Putamen (tissue), 1 donor: Measurements from ENCODE around the gene ARHGEF18.
"Not testable (repeated sequence)": the region's sequence is repeated elsewhere in the genome, so short reads cannot be mapped to it uniquely, and the experiment has no call there.

Source experiments
- DNase-seq: peaks from one replicate; pipeline ENCODE4 v3.0.0-alpha.2; 2016; ENCODE audit warnings: low spot score

ARHGEF18 gene

GRCh38 chr19:7348587-7349230 lies at the start of gene ARHGEF18:
Gene ARHGEF18 (plus strand): TSS chr19:7348937. CDS start chr19:7362891, 13,954 bp downstream.
- no peak for DNase-seq

GRCh38 chr19:7301525-7301924 lies 47.2 kb upstream of the ARHGEF18 start:
- DNase-seq, result no peak

GRCh38 chr19:7303470-7303869 lies 45.3 kb upstream of the ARHGEF18 start:
- DNase-seq, result no peak

GRCh38 chr19:7304200-7304599 lies 44.5 kb upstream of the ARHGEF18 start:
- DNase-seq, result no peak

- DNase-seq, result no peak
These were observed 41.0 kb upstream of the ARHGEF18 start for GRCh38 chr19:7307590-7308218.

- not testable (repeated sequence) for DNase-seq
These were observed 40.4 kb upstream of the ARHGEF18 start for GRCh38 chr19:7308327-7308726.

GRCh38 chr19:7311911-7312310 lies 36.8 kb upstream of the ARHGEF18 start:
- DNase-seq, result no peak

GRCh38 chr19:7312816-7313215 lies 35.9 kb upstream of the ARHGEF18 start:
- no peak for DNase-seq

GRCh38 chr19:7318176-7318575 lies 30.6 kb upstream of the ARHGEF18 start:
- no peak for DNase-seq

- no peak for DNase-seq
These were observed 22.4 kb upstream of the ARHGEF18 start for GRCh38 chr19:7326105-7326877.

GRCh38 chr19:7327802-7328201 lies 20.9 kb upstream of the ARHGEF18 start:
- no peak for DNase-seq

- no peak for DNase-seq
These were observed 20.1 kb upstream of the ARHGEF18 start for GRCh38 chr19:7328647-7329046.

GRCh38 chr19:7331446-7331845 lies 17.3 kb upstream of the ARHGEF18 start:
- no peak for DNase-seq

GRCh38 chr19:7333198-7334118 lies 15.3 kb upstream of the ARHGEF18 start:
- no peak for DNase-seq

- DNase-seq, result no peak
These were observed 12.3 kb upstream of the ARHGEF18 start for GRCh38 chr19:7336321-7336973.

GRCh38 chr19:7337380-7338194 lies 11.2 kb upstream of the ARHGEF18 start:
- DNase-seq, result peak; percentile 15

GRCh38 chr19:7340959-7341837 lies 7.5 kb upstream of the ARHGEF18 start:
- DNase-seq, result peak; percentile 58

GRCh38 chr19:7342143-7342542 lies 6.6 kb upstream of the ARHGEF18 start:
- no peak for DNase-seq

- DNase-seq, result no peak
These were observed 2.2 kb upstream of the ARHGEF18 start for GRCh38 chr19:7346488-7346971.
